Choroid plexus epithelial cell (primary cell): ENCODE results near the gene TYW5.
A peak's percentile ranks its signal among the peaks of the same experiment; 100 is the strongest.

Source experiments
- DNase-seq: peaks from one replicate; pipeline ENCODE4 v3.0.0-alpha.2; 2010; ENCODE audit warnings: low read depth
- H3K4me3 ChIP-seq: 2 replicates; pipeline ENCODE4 v1.5.1; 2011; ENCODE audit warnings: low read depth, mild to moderate bottlenecking, control low read depth, low read length, moderate library complexity
- CTCF ChIP-seq: conservative IDR thresholded peaks from 2 replicates; pipeline ENCODE4 v1.5.1; 2011; ENCODE audit warnings: low read depth, mild to moderate bottlenecking, control low read depth, inconsistent platforms, low read length, moderate library complexity

The TYW5 gene

GRCh38 chr2:199958014-199958413 is 2.7 kb upstream of the TYW5 start:
- no peak overlapping the region for H3K4me3 ChIP-seq
- no peak for TF ChIP-seq CTCF
- DNase-seq: no peak

GRCh38 chr2:199956062-199956380 is 730 bp upstream of the TYW5 start:
- TF ChIP-seq CTCF: no peak
- H3K4me3 ChIP-seq: peak overlapping the region; percentile 91
- no peak for DNase-seq

- peak overlapping the region; percentile 91 for H3K4me3 ChIP-seq
- DNase-seq: peak; percentile 63
- no peak for TF ChIP-seq CTCF
These were observed 318 bp downstream of the TYW5 start for GRCh38 chr2:199955007-199955338.

GRCh38 chr2:199951023-199951422 is 4.3 kb downstream of the TYW5 start:
- no peak for DNase-seq
- no peak for TF ChIP-seq CTCF

GRCh38 chr2:199950396-199950795 is 4.9 kb downstream of the TYW5 start:
- no peak for TF ChIP-seq CTCF
- H3K4me3 ChIP-seq: no peak overlapping the region
- DNase-seq: no peak

More at GRCh38 chr2:199951023-199951422, 4.3 kb downstream of the TYW5 start:
- no peak overlapping the region for H3K4me3 ChIP-seq

GRCh38 chr2:199946836-199947235 is 8.5 kb downstream of the TYW5 start:
- no peak for TF ChIP-seq CTCF
- no peak overlapping the region for H3K4me3 ChIP-seq
- no peak for DNase-seq

GRCh38 chr2:199946196-199946595 is 9.1 kb downstream of the TYW5 start:
- H3K4me3 ChIP-seq: no peak overlapping the region
- DNase-seq: no peak
- no peak for TF ChIP-seq CTCF
